Type B pancreatic cell (in vitro differentiated cells): ENCODE results near the gene KRT39. TPM values are rescaled to one million over a fixed set of nuclear protein-coding genes. Genes with fewer than 3 reads are reported as not detected.

Experiments used
- DNase-seq: peaks from one replicate; pipeline ENCODE4 v3.0.0; 2021; ENCODE audit warnings: mixed read lengths; ENCODE audit not compliant: unreplicated experiment; ENCODE audit errors: extremely low spot score
- H3K27ac Mint-ChIP-seq: 2 replicates; pipeline ENCODE4 v1.8.0; 2021; ENCODE audit warnings: mild to moderate bottlenecking, mixed read lengths
- H3K27me3 Mint-ChIP-seq: 2 replicates; pipeline ENCODE4 v1.8.0; 2021; ENCODE audit warnings: mixed read lengths
- H3K36me3 Mint-ChIP-seq: 2 replicates; pipeline ENCODE4 v1.8.0; 2021; ENCODE audit warnings: mixed read lengths
- H3K4me1 Mint-ChIP-seq: one replicate; pipeline ENCODE4 v1.8.0; 2021; ENCODE audit warnings: mixed read lengths; ENCODE audit not compliant: unreplicated experiment
- H3K4me3 Mint-ChIP-seq: 2 replicates; pipeline ENCODE4 v1.8.0; 2021; ENCODE audit warnings: mild to moderate bottlenecking, mixed read lengths
- H3K9me3 Mint-ChIP-seq: 2 replicates; pipeline ENCODE4 v1.8.0; 2021; ENCODE audit warnings: mixed read lengths
- total RNA-seq: library from RNA; stranded (reverse); gene quantifications from 2 replicates; pipeline ENCODE4 v1.2.1, GENCODE V29; 2021; ENCODE audit warnings: low replicate concordance
- TF ChIP-seq, protein P1 (sequence below): fragments of 200-600 bp; sonication (generic); conservative IDR thresholded peaks from 2 replicates; pipeline ENCODE4 v1.5.0; 2021; ENCODE audit warnings: antibody characterized with exemption, mild to moderate bottlenecking

KRT39 gene
- total RNA-seq, 1 donor from 2014 or later, result 0.70 TPM

DNA sequence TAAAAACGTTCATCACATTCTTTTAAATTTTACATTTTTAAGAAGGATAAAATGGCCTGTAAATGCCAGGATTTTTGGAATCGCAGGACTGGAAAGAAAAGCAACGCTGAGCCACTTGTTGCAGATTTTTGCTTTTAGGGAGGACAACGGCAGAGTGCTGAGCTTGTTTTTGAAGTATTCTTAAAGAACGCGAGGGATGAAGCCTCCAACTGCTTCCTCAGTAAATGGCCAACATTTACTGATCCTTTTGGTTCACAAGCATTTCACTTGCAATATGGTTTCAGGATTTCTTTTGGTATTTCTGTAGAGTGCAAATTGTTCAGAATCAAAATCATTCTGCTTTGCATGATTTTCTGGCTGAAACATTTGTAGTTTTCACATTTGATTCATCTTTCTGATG lies 26.5 kb downstream of the KRT39 start:
- Mint-ChIP-seq H3K27me3 (peaks cover 4% of the 10 kb centered on the region), H3K27ac (peak overlapping the region; percentile 11)

DNA sequence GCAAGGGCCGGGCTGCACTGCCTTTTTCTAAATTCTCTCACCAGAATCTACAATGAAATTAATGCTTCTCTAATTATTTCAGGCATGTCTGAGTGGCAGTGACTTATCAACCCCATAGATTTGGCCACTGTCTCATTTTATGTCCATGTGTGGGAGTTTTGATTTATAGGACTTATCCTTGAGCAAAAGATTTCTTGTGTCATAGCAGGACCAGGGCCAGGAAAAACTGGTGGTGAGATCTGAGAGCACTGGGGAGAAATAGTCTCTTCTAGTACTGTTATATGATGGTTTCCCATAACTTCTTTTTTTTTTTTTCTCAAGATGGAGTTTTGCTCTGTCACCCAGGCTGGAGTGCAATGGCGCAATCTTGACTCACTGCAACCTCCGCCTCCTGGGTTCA lies 27.8 kb downstream of the KRT39 start:
- Mint-ChIP-seq H3K4me3 (peak overlapping the region; percentile 87), H3K27me3 (peaks cover 4% of the 10 kb centered on the region), H3K9me3 (peaks cover under 1% of the 10 kb centered on the region), H3K36me3 (peaks cover 9% of the 10 kb centered on the region), H3K4me1 (peaks cover 19% of the 10 kb centered on the region), H3K27ac (peak overlapping the region; percentile 99)
- no peak for DNase-seq
- TF ChIP-seq, protein P1, sequence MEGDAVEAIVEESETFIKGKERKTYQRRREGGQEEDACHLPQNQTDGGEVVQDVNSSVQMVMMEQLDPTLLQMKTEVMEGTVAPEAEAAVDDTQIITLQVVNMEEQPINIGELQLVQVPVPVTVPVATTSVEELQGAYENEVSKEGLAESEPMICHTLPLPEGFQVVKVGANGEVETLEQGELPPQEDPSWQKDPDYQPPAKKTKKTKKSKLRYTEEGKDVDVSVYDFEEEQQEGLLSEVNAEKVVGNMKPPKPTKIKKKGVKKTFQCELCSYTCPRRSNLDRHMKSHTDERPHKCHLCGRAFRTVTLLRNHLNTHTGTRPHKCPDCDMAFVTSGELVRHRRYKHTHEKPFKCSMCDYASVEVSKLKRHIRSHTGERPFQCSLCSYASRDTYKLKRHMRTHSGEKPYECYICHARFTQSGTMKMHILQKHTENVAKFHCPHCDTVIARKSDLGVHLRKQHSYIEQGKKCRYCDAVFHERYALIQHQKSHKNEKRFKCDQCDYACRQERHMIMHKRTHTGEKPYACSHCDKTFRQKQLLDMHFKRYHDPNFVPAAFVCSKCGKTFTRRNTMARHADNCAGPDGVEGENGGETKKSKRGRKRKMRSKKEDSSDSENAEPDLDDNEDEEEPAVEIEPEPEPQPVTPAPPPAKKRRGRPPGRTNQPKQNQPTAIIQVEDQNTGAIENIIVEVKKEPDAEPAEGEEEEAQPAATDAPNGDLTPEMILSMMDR, result no peak

More for the DNA sequence above, 26.5 kb downstream of the KRT39 start:
- TF ChIP-seq, protein P1, result no peak
- peaks cover 13% of the 10 kb centered on the region for H3K36me3 Mint-ChIP-seq
- H3K9me3 Mint-ChIP-seq, result peaks cover 5% of the 10 kb centered on the region
- H3K4me3 Mint-ChIP-seq, result no peak overlapping the region
- peaks cover 22% of the 10 kb centered on the region for H3K4me1 Mint-ChIP-seq
- DNase-seq, result no peak

DNA sequence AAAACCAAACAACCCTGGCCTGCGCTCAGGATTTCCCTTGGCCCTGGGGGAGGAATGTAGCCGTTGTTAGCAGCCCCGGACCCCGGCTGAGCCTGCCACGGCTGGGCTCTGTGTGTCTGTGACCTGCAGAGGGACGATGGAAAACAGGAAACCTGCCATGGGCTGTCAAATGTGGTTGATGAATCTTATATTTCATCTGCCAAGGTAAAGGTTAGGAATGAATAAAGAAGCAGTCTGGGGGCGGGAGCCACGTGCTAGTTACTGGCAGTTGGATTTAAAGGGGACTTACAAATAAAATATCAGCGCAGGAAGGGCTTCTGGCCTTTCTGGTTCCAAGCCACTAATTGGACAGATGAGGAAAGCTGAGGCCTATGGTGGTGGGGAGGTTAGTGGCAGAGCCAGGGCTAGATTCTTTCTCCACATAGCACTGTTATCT lies 29.3 kb downstream of the KRT39 start, which contains the start of gene KRT23:
Gene KRT23 (minus strand): TSS at position 263 of the 436 bp plus-strand sequence. CDS start 1,043 bp downstream, outside the sequence.
- H3K4me3 Mint-ChIP-seq, result peak within 1 kb of the TSS; percentile 87
- TF ChIP-seq, protein P1, result no peak
- H3K36me3 Mint-ChIP-seq, result peaks cover 9% of the 10 kb centered on the region
- H3K9me3 Mint-ChIP-seq, result no peaks in the 10 kb centered on the region
- peaks cover 4% of the 10 kb centered on the region for H3K27me3 Mint-ChIP-seq
- no peak for DNase-seq
- H3K27ac Mint-ChIP-seq, result peak within 1 kb of the TSS; percentile 99
- H3K4me1 Mint-ChIP-seq, result peaks cover 19% of the 10 kb centered on the region

DNA sequence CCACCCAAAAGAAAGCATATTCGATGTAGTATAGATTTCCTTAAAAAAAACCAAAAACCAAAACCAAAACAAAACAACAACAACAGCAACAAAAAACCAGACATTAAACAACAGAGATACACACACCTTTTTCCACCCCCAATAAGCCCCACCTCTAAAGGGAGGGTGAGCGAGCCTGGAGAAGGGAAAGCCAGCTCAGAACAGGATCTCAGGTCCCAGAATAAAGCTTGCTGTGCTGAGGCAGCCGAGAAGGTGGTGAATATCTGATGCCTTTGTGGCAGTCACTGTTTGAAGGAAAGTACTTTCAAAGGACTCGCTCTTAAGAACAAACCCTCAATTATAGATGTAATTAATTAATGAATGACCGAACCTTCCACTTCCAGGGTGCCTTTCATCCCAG lies 29.8 kb downstream of the KRT39 start:
- DNase-seq, result no peak
- Mint-ChIP-seq H3K4me1 (peaks cover 19% of the 10 kb centered on the region), H3K9me3 (no peaks in the 10 kb centered on the region), H3K36me3 (peaks cover 9% of the 10 kb centered on the region), H3K27ac (peak overlapping the region; percentile 99), H3K27me3 (peaks cover 4% of the 10 kb centered on the region), H3K4me3 (peak overlapping the region; percentile 87)
- TF ChIP-seq, protein P1, result no peak

DNA sequence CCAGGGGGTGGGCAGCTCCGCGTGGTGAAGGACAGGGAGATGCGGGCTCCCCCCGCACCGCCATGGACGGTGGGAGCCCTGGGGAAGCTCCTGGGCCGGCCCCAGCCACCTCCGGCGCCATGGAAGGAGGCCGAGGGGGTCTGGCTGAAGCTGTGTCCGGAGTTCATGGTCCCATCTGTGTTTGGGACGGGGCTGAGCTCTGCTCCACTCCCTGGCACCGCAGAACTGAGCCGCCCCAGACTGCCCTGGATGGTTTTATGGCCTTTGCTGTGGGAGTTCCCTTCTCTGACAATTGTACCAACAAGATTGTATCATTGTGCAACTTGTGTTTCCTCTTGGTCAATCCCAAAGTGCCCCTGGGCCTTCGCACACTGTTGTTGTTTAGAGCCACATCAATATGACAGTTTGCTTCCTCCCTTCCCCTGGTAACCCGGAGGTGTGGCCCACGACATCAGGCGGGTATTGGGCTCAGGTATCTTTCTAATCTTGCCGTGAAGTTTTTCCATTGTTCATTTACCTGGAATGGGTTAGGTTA lies 30.2 kb downstream of the KRT39 start:
- H3K9me3 Mint-ChIP-seq, result no peaks in the 10 kb centered on the region
- peaks cover 19% of the 10 kb centered on the region for H3K4me1 Mint-ChIP-seq
- TF ChIP-seq, protein P1, result no peak
- H3K27ac Mint-ChIP-seq, result peak overlapping the region; percentile 99
- DNase-seq, result no peak
- peaks cover 4% of the 10 kb centered on the region for H3K27me3 Mint-ChIP-seq
- H3K36me3 Mint-ChIP-seq, result peaks cover 9% of the 10 kb centered on the region
- H3K4me3 Mint-ChIP-seq, result peak overlapping the region; percentile 87
